SU-DHL-6 (cell line): ENCODE measurements around the gene SLC48A1.
"Not testable (repeated sequence)": the region's sequence is repeated elsewhere in the genome, so short reads cannot be mapped to it uniquely, and the experiment has no call there.

Experiments used
- H2AFZ ChIP-seq: fragments of 200-600 bp; sonication (generic); 2 replicates; pipeline ENCODE4 v1.6.1; 2014; ENCODE audit warnings: low read depth, mild to moderate bottlenecking, moderate library complexity, mixed read lengths, antibody characterized with exemption, low read length; ENCODE audit not compliant: severe bottlenecking
- H3F3A ChIP-seq: fragments of 200-600 bp; shearing (Covaris generic); 2 replicates; pipeline ENCODE4 v1.6.0; 2016; ENCODE audit warnings: antibody characterized with exemption, mild to moderate bottlenecking; ENCODE audit not compliant: insufficient read depth
- H3K27ac ChIP-seq: fragments of 200-600 bp; sonication (generic); 2 replicates; pipeline ENCODE4 v1.5.1; 2016; ENCODE audit warnings: low read depth, mild to moderate bottlenecking, low read length, moderate library complexity, mixed read lengths
- H3K27me3 ChIP-seq: fragments of 200-600 bp; sonication (generic), shearing (Covaris generic); 2 replicates; pipeline ENCODE4 v1.6.0; 2014; ENCODE audit warnings: mild to moderate bottlenecking, low read length
- H3K36me3 ChIP-seq: fragments of 200-600 bp; sonication (generic); 2 replicates; pipeline ENCODE4 v1.6.1; 2014; ENCODE audit warnings: mild to moderate bottlenecking, low read length, mixed read lengths
- H3K4me2 ChIP-seq: fragments of 300-600, 200-600 bp; shearing (Covaris generic), sonication (generic); 2 replicates; pipeline ENCODE4 v1.6.0; 2014; ENCODE audit warnings: low read length, low read depth, mild to moderate bottlenecking; ENCODE audit not compliant: poor library complexity, severe bottlenecking
- H3K4me3 ChIP-seq: fragments of 200-600 bp; sonication (generic); 2 replicates; pipeline ENCODE4 v1.5.1; 2014; ENCODE audit warnings: antibody characterized with exemption, low read length, mild to moderate bottlenecking, mixed read lengths; ENCODE audit not compliant: insufficient read depth, poor library complexity, severe bottlenecking
- H3K79me2 ChIP-seq: fragments of 200-600 bp; sonication (generic); 2 replicates; pipeline ENCODE4 v1.6.1; 2014; ENCODE audit warnings: mild to moderate bottlenecking, low read length, moderate library complexity; ENCODE audit not compliant: insufficient read depth
- H3K9ac ChIP-seq: fragments of 200-600 bp; sonication (generic); 2 replicates; pipeline ENCODE4 v1.7.0; 2014; ENCODE audit warnings: mild to moderate bottlenecking, low read length
- H3K9me2 ChIP-seq: fragments of 200-600 bp; sonication (generic); replicated peaks from 2 replicates; pipeline ENCODE4 v1.6.1; 2014; ENCODE audit warnings: low read length; ENCODE audit not compliant: insufficient read depth
- H3K9me3 ChIP-seq: fragments of 200-600 bp; sonication (generic); 2 replicates; pipeline ENCODE4 v1.6.1; 2014; ENCODE audit warnings: low read length, mixed read lengths; ENCODE audit not compliant: insufficient read depth
- H4K20me1 ChIP-seq: fragments of 200-600 bp; sonication (generic); 2 replicates; pipeline ENCODE4 v1.6.1; 2014; ENCODE audit warnings: low read depth, mild to moderate bottlenecking, antibody characterized with exemption, low read length, moderate library complexity, mixed read lengths
- CTCF ChIP-seq: fragments of 200-600 bp; sonication (generic); IDR thresholded peaks from one replicate; pipeline ENCODE4 v1.5.1; 2017; ENCODE audit warnings: antibody characterized with exemption, mild to moderate bottlenecking, low read length, moderate library complexity; ENCODE audit not compliant: insufficient read depth, poor library complexity, severe bottlenecking
- EZH2phosphoT487 ChIP-seq: fragments of 200-600 bp; sonication (generic), shearing (Covaris generic); conservative IDR thresholded peaks from 2 replicates; pipeline ENCODE4 v1.6.1; 2018; ENCODE audit warnings: mild to moderate bottlenecking, antibody characterized with exemption, low read length, moderate library complexity, mixed read lengths

The SLC48A1 gene

GRCh38 chr12:47807338-47807737, 34.3 kb downstream of the SLC48A1 start:
- H4K20me1 ChIP-seq = no peaks in the 10 kb centered on the region; the same call in 1 of the 2 replicates
- H3K36me3 ChIP-seq = no peaks in the 10 kb centered on the region
- H3K27me3 ChIP-seq = no peaks in the 10 kb centered on the region
- H3K27ac ChIP-seq = peak overlapping the region; percentile 52
- no peaks in the 10 kb centered on the region for H3K9me3 ChIP-seq
- H2AFZ ChIP-seq = no peak overlapping the region
- H3K9me2 ChIP-seq = no peaks in the 10 kb centered on the region
- TF ChIP-seq CTCF = no peak
- TF ChIP-seq EZH2phosphoT487 = no peak
- no peak overlapping the region for H3K4me3 ChIP-seq
- H3K4me2 ChIP-seq = no peak overlapping the region
- H3K79me2 ChIP-seq = peaks cover 27% of the 10 kb centered on the region
- H3F3A ChIP-seq = peaks cover 33% of the 10 kb centered on the region
- H3K9ac ChIP-seq = no peak overlapping the region

DNA sequence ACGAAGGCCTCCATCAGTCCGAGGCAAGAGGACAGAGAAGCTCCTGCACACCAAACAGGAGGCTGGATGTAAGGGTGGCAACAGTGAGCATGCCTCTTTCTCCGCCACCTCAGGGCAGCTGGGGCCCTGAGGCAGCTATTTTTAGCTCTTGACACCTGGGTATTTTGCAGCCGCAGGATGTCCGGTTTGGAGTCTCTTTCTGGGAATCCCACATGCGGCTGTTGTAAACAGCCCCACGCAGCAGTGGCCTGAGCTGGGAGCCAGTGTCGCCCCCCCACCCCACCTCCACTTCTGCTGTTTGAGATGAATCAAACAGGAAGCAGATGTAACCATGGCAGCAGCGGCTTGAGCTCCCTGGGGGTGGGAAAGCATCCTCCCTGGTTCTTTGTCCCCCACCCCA, 35.0 kb downstream of the SLC48A1 start:
- Histone ChIP-seq H3K27ac (peak overlapping the region; percentile 52), H3K9ac (peak overlapping the region; percentile 19; the same call in 1 of the 2 replicates), H3K4me2 (peak overlapping the region; percentile 84), H4K20me1 (no peaks in the 10 kb centered on the region; the same call in 1 of the 2 replicates), H2AFZ (no peak overlapping the region), H3K4me3 (no peak overlapping the region), H3F3A (peaks cover 38% of the 10 kb centered on the region), H3K79me2 (peaks cover 32% of the 10 kb centered on the region), H3K36me3 (no peaks in the 10 kb centered on the region), H3K27me3 (no peaks in the 10 kb centered on the region), H3K9me2 (no peaks in the 10 kb centered on the region), H3K9me3 (no peaks in the 10 kb centered on the region)
- TF ChIP-seq CTCF = no peak
- TF ChIP-seq EZH2phosphoT487 = no peak

DNA sequence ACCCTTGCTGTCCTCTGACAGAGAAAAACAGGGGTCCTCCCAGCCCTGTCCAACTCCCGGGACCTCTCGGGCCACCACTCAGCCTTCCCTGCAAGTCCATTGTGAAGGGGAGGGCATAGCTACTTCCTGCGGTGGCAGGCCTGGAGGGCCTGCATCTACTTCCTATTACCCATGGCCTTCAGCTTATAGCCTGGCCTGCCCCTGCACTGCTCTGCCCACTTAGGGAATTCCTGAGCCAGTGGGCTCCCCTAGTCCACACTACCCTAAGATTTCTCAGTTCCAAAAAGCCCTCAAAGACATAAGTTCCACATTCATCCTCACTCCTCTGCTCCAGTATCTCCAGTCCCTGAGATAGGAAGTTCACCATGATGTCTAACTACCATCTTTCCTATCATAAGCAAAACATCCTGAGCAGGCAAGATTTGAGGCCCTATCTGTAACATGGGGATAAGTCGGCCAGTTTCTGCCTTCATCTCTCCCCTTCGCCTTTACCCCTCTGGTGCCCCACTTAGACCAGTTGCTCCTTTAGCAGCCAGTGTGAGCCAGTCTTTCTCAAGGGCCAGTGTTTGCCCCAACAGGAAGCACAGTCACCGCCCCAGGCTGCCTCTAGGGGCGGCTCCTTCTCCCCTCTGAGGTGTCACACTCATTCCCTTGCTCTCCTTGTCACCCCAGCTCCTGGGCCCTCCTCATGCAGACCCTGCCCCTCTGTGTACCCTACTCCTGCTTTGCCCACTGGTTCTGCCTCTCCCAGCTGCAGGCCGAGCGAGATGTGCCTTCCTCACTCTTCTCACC, 35.7 kb downstream of the SLC48A1 start:
- no peak overlapping the region for H2AFZ ChIP-seq
- H3K9me3 ChIP-seq = no peaks in the 10 kb centered on the region
- H3K4me3 ChIP-seq = no peak overlapping the region
- peak overlapping the region; percentile 19; the same call in 1 of the 2 replicates for H3K9ac ChIP-seq
- peaks cover 38% of the 10 kb centered on the region for H3K79me2 ChIP-seq
- H3K27me3 ChIP-seq = no peaks in the 10 kb centered on the region
- H3K36me3 ChIP-seq = no peaks in the 10 kb centered on the region
- TF ChIP-seq EZH2phosphoT487 = no peak
- peak; percentile 16 for TF ChIP-seq CTCF
- no peaks in the 10 kb centered on the region for H3K9me2 ChIP-seq
- no peaks in the 10 kb centered on the region; the same call in 1 of the 2 replicates for H4K20me1 ChIP-seq
- H3K27ac ChIP-seq = peak overlapping the region; percentile 52
- H3F3A ChIP-seq = peaks cover 42% of the 10 kb centered on the region
- peak overlapping the region; percentile 84 for H3K4me2 ChIP-seq

DNA sequence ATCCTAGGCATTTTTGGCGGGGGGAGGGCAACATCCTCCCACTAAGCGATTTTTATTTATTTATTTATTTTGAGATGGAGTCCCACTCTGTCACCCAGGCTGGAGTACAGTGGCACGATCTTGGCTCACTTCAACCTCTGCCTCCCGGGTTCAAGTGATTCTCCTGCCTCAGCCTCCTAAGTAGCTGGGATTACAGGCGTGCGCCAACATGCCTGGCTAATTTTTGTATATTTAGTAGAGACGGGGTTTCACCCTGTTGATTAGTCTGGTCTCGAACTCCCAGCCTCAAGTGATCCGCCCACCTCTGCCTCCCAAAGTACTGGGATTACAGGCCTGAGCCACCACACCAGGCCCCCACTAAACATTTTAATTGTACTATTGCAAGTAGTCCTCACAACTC, 36.5 kb downstream of the SLC48A1 start:
- not testable (repeated sequence) for H3K36me3 ChIP-seq, H3K9ac ChIP-seq, H2AFZ ChIP-seq, H3K4me3 ChIP-seq, H3K27me3 ChIP-seq, H3K9me3 ChIP-seq, H4K20me1 ChIP-seq, H3K27ac ChIP-seq, H3K9me2 ChIP-seq
- Histone ChIP-seq H3K4me2 (peak overlapping the region; percentile 84), H3K79me2 (peaks cover 43% of the 10 kb centered on the region), H3F3A (peaks cover 42% of the 10 kb centered on the region)
